MM.1S (cell line): ENCODE results near the gene SUN5.

Experiments used
- CTCF ChIP-seq: fragments of 300-600 bp; sonication (generic); IDR thresholded peaks from 2 replicates; pipeline ENCODE4 v1.5.1; 2016; ENCODE audit warnings: antibody characterized with exemption, low read length, mixed read lengths
- EZH2 ChIP-seq: fragments of 300-600 bp; sonication (generic); optimal IDR thresholded peaks from 2 replicates; pipeline ENCODE3; 2017; ENCODE audit warnings: low read depth, mild to moderate bottlenecking, antibody characterized with exemption, low read length, mixed read lengths

GRCh38 chr20:32987044-32987825, 17.0 kb downstream of the SUN5 start:
- no peak for TF ChIP-seq CTCF
- TF ChIP-seq EZH2: no peak
